CD4-positive, alpha-beta T cell treated with Interleukin-10 for 1 hour (primary cell): ENCODE measurements around the gene SEPHS2.
A peak's percentile ranks its signal among the peaks of the same experiment; 100 is the strongest.
"Not testable (repeated sequence)": the region's sequence is repeated elsewhere in the genome, so short reads cannot be mapped to it uniquely, and the experiment has no call there.

Source experiments
- DNase-seq: peaks from one replicate; pipeline ENCODE4 v3.0.0-alpha.2; 2020

The SEPHS2 gene

DNA sequence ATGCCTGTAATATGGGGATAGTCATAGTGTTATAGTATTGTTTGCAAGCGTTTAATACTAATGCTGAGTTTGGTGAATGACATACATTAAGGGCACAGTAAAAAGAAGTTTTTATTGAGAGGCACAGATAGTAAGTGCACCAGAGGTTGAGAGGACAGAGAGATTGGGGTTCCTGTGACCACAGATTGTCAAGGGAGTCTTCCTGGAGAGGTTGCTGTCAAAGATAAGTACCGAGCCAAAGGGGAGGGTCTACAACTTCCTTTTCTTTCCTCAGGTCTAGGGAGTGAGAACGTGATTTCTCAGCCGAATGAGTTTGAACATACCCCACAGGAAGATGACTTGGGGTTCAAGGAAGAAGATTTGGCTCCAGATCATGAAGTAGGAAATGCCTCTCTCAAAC lies 48.6 kb downstream of the SEPHS2 start:
- no peak for DNase-seq

DNA sequence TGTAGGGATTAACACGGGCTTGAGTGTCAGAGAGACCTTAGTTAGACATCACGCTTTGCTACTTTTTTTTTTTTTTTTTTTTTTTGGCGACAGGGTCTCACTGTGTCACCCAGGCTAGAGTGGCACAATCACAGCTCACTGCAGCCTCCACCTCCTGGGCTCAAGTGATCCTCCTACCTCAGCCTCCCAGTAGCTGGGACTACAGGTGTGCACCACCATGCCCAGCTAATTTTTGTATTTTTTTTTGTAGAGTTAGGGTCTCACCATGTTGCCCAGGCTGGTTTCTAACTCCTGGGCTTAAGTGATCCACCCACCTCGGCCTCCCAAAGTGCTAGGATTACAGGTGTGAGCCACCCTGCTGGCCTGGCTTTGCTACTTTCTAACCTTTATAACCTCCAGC lies 49.0 kb downstream of the SEPHS2 start:
- DNase-seq: not testable (repeated sequence)

- DNase-seq: no peak
These were observed 49.6 kb downstream of the SEPHS2 start for GRCh38 chr16:30395992-30396585.

DNA sequence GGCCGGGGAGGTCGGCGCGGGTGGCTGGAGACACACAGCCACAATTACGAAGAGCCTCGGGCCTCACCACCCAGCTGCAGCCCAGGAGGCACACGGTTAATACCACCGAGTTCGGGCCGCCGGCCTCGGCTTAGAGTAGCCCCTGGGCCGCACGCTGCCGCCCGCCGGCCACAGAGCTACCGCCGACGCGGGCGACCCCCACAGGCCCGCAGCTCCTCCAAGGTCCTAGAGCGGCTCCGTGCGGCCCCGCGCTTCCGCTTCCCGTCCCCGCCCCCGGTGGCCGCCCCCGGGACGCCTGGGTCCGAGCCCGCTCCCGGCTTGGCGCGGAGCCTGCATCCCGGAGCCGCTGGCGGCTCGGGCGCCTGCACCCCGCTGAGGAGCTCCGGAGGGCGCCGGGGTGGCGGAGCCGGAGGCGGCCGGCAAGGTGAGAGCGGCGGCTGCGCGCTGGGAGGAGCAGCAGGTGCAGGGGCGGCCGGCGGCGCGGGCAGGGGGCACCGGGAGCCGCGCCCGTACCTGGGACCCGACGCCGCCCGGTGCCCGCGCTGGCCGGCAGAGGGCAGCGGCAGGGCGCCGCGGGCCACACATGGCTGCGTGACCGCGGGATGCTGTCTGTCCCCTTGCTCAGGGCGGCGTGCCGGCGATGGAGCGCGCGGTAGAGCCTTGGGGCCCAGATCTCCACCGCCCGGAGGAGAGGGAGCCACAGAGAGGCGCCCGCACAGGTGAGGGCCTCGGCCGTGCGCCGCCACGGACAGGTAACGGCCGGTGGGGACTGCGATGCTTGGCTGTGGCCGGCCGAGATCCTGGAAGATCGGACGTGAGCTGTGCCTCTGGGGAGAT lies 50.3 kb downstream of the SEPHS2 start, which contains the start of gene ZNF48:
TSS of gene ZNF48 (plus strand) at position 266 of the 837 bp plus-strand sequence. CDS start at position 641, 375 bp downstream.
- peak; percentile 62 for DNase-seq

GRCh38 chr16:30394592-30395154 lies 51.0 kb downstream of the SEPHS2 start:
- DNase-seq: no peak
